Rectal smooth muscle tissue (tissue), 1 donor: Measurements from ENCODE around the gene NHS.

ENCODE experiments used
- H3K27ac ChIP-seq: one replicate; pipeline ENCODE4 v1.7.0; 2013; ENCODE audit warnings: low read depth, low read length, inconsistent platforms
- H3K27me3 ChIP-seq: one replicate; pipeline ENCODE4 v1.7.0; 2013; ENCODE audit warnings: low read length; ENCODE audit not compliant: control insufficient read depth, insufficient read depth
- H3K36me3 ChIP-seq: one replicate; pipeline ENCODE4 v1.7.0; 2013; ENCODE audit warnings: low read length; ENCODE audit not compliant: control insufficient read depth, insufficient read depth
- H3K4me1 ChIP-seq: one replicate; pipeline ENCODE4 v1.7.0; 2013; ENCODE audit warnings: low read length; ENCODE audit not compliant: control insufficient read depth, insufficient read depth
- H3K4me3 ChIP-seq: one replicate; pipeline ENCODE4 v1.7.0; 2013; ENCODE audit warnings: low read length
- H3K9ac ChIP-seq: one replicate; pipeline ENCODE4 v1.7.0; 2013; ENCODE audit warnings: low read length

The NHS gene

GRCh38 chrX:17744896-17745523, 370.0 kb downstream of the NHS start:
- Histone ChIP-seq H3K27me3 (no peaks in the 10 kb centered on the region), H3K36me3 (peaks cover 1% of the 10 kb centered on the region), H3K4me1 (no peaks in the 10 kb centered on the region), H3K9ac (no peak overlapping the region), H3K4me3 (no peak overlapping the region), H3K27ac (no peak overlapping the region)

- Histone ChIP-seq H3K4me3 (no peak overlapping the region), H3K9ac (no peak overlapping the region), H3K4me1 (no peaks in the 10 kb centered on the region), H3K27ac (no peak overlapping the region), H3K36me3 (peaks cover 10% of the 10 kb centered on the region), H3K27me3 (no peaks in the 10 kb centered on the region)
Measured at GRCh38 chrX:17747692-17748091, 372.7 kb downstream of the NHS start.

GRCh38 chrX:17748684-17749083, 373.7 kb downstream of the NHS start:
- Histone ChIP-seq H3K27me3 (no peaks in the 10 kb centered on the region), H3K36me3 (peaks cover 10% of the 10 kb centered on the region), H3K27ac (no peak overlapping the region), H3K4me1 (no peaks in the 10 kb centered on the region), H3K9ac (no peak overlapping the region), H3K4me3 (no peak overlapping the region)

- H3K4me3 ChIP-seq = no peak overlapping the region
- peaks cover 10% of the 10 kb centered on the region for H3K36me3 ChIP-seq
- no peaks in the 10 kb centered on the region for H3K27me3 ChIP-seq
- no peak overlapping the region for H3K27ac ChIP-seq
- H3K9ac ChIP-seq = no peak overlapping the region
- H3K4me1 ChIP-seq = no peaks in the 10 kb centered on the region
Measured at GRCh38 chrX:17750436-17750835, 375.4 kb downstream of the NHS start.

GRCh38 chrX:17758382-17758781, 383.4 kb downstream of the NHS start:
- no peaks in the 10 kb centered on the region for H3K4me1 ChIP-seq
- H3K9ac ChIP-seq = no peak overlapping the region
- no peak overlapping the region for H3K27ac ChIP-seq
- no peak overlapping the region for H3K4me3 ChIP-seq
- no peaks in the 10 kb centered on the region for H3K36me3 ChIP-seq
- H3K27me3 ChIP-seq = no peaks in the 10 kb centered on the region

- Histone ChIP-seq H3K4me1 (no peaks in the 10 kb centered on the region), H3K27me3 (no peaks in the 10 kb centered on the region), H3K9ac (no peak overlapping the region), H3K4me3 (no peak overlapping the region), H3K36me3 (no peaks in the 10 kb centered on the region), H3K27ac (no peak overlapping the region)
Measured at GRCh38 chrX:17759990-17760389, 385.0 kb downstream of the NHS start.

- H3K4me1 ChIP-seq = no peaks in the 10 kb centered on the region
- no peaks in the 10 kb centered on the region for H3K27me3 ChIP-seq
- H3K27ac ChIP-seq = no peak overlapping the region
- no peaks in the 10 kb centered on the region for H3K36me3 ChIP-seq
- no peak overlapping the region for H3K9ac ChIP-seq
- no peak overlapping the region for H3K4me3 ChIP-seq
Measured at GRCh38 chrX:17767734-17768133, 392.7 kb downstream of the NHS start.

- no peak overlapping the region for H3K4me3 ChIP-seq
- no peak overlapping the region for H3K9ac ChIP-seq
- no peak overlapping the region for H3K27ac ChIP-seq
- H3K4me1 ChIP-seq = no peaks in the 10 kb centered on the region
- no peaks in the 10 kb centered on the region for H3K27me3 ChIP-seq
- H3K36me3 ChIP-seq = no peaks in the 10 kb centered on the region
Measured at GRCh38 chrX:17768997-17769396, 394.0 kb downstream of the NHS start.

GRCh38 chrX:17769701-17770269, 394.8 kb downstream of the NHS start:
- H3K27ac ChIP-seq = no peak overlapping the region
- H3K9ac ChIP-seq = no peak overlapping the region
- H3K36me3 ChIP-seq = no peaks in the 10 kb centered on the region
- H3K27me3 ChIP-seq = no peaks in the 10 kb centered on the region
- H3K4me1 ChIP-seq = no peaks in the 10 kb centered on the region
- no peak overlapping the region for H3K4me3 ChIP-seq

GRCh38 chrX:17773221-17773876, 398.3 kb downstream of the NHS start:
- Histone ChIP-seq H3K27ac (no peak overlapping the region), H3K9ac (no peak overlapping the region), H3K36me3 (no peaks in the 10 kb centered on the region), H3K4me1 (no peaks in the 10 kb centered on the region), H3K4me3 (no peak overlapping the region), H3K27me3 (no peaks in the 10 kb centered on the region)

- no peak overlapping the region for H3K9ac ChIP-seq
Measured at GRCh38 chrX:17774053-17774452, 399.1 kb downstream of the NHS start.

GRCh38 chrX:17778997-17779396, 404.0 kb downstream of the NHS start:
- Histone ChIP-seq H3K4me1 (no peaks in the 10 kb centered on the region), H3K36me3 (no peaks in the 10 kb centered on the region), H3K27me3 (no peaks in the 10 kb centered on the region), H3K9ac (no peak overlapping the region), H3K4me3 (no peak overlapping the region), H3K27ac (no peak overlapping the region)

More at GRCh38 chrX:17774053-17774452, 399.1 kb downstream of the NHS start:
- Histone ChIP-seq H3K4me3 (no peak overlapping the region), H3K36me3 (no peaks in the 10 kb centered on the region), H3K27ac (no peak overlapping the region), H3K27me3 (no peaks in the 10 kb centered on the region), H3K4me1 (no peaks in the 10 kb centered on the region)

GRCh38 chrX:17779434-17779833, 404.4 kb downstream of the NHS start:
- H3K4me3 ChIP-seq = no peak overlapping the region
- H3K27ac ChIP-seq = no peak overlapping the region
- H3K36me3 ChIP-seq = no peaks in the 10 kb centered on the region
- H3K27me3 ChIP-seq = no peaks in the 10 kb centered on the region
- no peak overlapping the region for H3K9ac ChIP-seq
- H3K4me1 ChIP-seq = no peaks in the 10 kb centered on the region
